Right renal cortex interstitium (tissue), 3 donors: Measurements from ENCODE around the gene MPZL1. TPM values are rescaled to one million over a fixed set of nuclear protein-coding genes. Genes with fewer than 3 reads are reported as not detected.

Source experiments
- DNase-seq, 3 donors: peaks; one replicate each; pipeline ENCODE4 v3.0.0-alpha.2; 2013; ENCODE audit warnings: low read depth in 3 of 3, low spot score in 2 of 3
- polyA plus RNA-seq, 3 donors: library from polyadenylated mRNA; unstranded; fragments of 120-200 nt; gene quantifications; one replicate each; pipeline ENCODE4 v1.2.1, GENCODE V29; 2013; ENCODE audit not compliant: insufficient read length in 3 of 3

MPZL1 gene
- polyA plus RNA-seq: 100 to 1,000 TPM; 122 to 129 (median 124) TPM

GRCh38 chr1:167721617-167722151 lies at the start of gene MPZL1:
TSS of gene MPZL1 (plus strand) at chr1:167721982. CDS start at chr1:167722152, 170 bp downstream.
- peak; percentile 86 to 92 (median 91) for DNase-seq

- DNase-seq: no peak
Observed at GRCh38 chr1:167672831-167673230, 49.0 kb upstream of the MPZL1 start.

GRCh38 chr1:167673265-167673664 lies 48.5 kb upstream of the MPZL1 start:
- DNase-seq: no peak

- DNase-seq: no peak
Observed at GRCh38 chr1:167674156-167674555, 47.6 kb upstream of the MPZL1 start.

GRCh38 chr1:167675440-167675839 lies 46.3 kb upstream of the MPZL1 start:
- no peak for DNase-seq

GRCh38 chr1:167676205-167676915 lies 45.4 kb upstream of the MPZL1 start:
- no peak for DNase-seq

GRCh38 chr1:167676916-167677848 lies 44.6 kb upstream of the MPZL1 start:
- DNase-seq: no peak

GRCh38 chr1:167678422-167678821 lies 43.4 kb upstream of the MPZL1 start:
- no peak for DNase-seq

GRCh38 chr1:167678838-167679237 lies 42.9 kb upstream of the MPZL1 start:
- no peak for DNase-seq

GRCh38 chr1:167679714-167680113 lies 42.1 kb upstream of the MPZL1 start:
- DNase-seq: no peak

GRCh38 chr1:167681024-167681423 lies 40.8 kb upstream of the MPZL1 start:
- no peak for DNase-seq

- DNase-seq: no peak
Observed at GRCh38 chr1:167681451-167682098, 40.2 kb upstream of the MPZL1 start.

- no peak for DNase-seq
Observed at GRCh38 chr1:167683226-167683625, 38.6 kb upstream of the MPZL1 start.

GRCh38 chr1:167683641-167684502 lies 37.9 kb upstream of the MPZL1 start:
- DNase-seq: no peak

GRCh38 chr1:167685844-167686243 lies 35.9 kb upstream of the MPZL1 start:
- no peak for DNase-seq

GRCh38 chr1:167687919-167688519 lies 33.8 kb upstream of the MPZL1 start:
- peak; percentile 69 to 75 (median 73) for DNase-seq

GRCh38 chr1:167689567-167689920 lies 32.2 kb upstream of the MPZL1 start:
- no peak for DNase-seq

- no peak for DNase-seq
Observed at GRCh38 chr1:167690053-167690452, 31.7 kb upstream of the MPZL1 start.

- DNase-seq: no peak
Observed at GRCh38 chr1:167693425-167694045, 28.2 kb upstream of the MPZL1 start.
